Activated naive CD4-positive, alpha-beta T cell treated with anti-CD3 and anti-CD28 coated beads, Interleukin-2, amount 10 ng/mL, durations not matched to agents 5 hours and 36 hours (primary cell): ENCODE results near the gene SLFN12L. TPM values are rescaled to one million over a fixed set of nuclear protein-coding genes. Genes with fewer than 3 reads are reported as not detected.

ENCODE experiments used
- total RNA-seq, 2 experiments: library from RNA; stranded (reverse); gene quantifications; one replicate each; pipeline ENCODE4 v1.2.3, GENCODE V29; 2021

Gene SLFN12L
- total RNA-seq: 10 to 100 TPM; 95.3 to 99.0 TPM

GRCh38 chr17:35537601-35538141 lies at the start of gene SLFN12L:
Gene SLFN12L (minus strand): TSS chr17:35537678. CDS start chr17:35522364, 15,314 bp downstream.

GRCh38 chr17:35578197-35578928 lies 40.9 kb upstream of the SLFN12L start, which contains the start of gene PEX12:
Gene PEX12 (minus strand): TSS chr17:35578571. CDS start chr17:35578021, 550 bp downstream.

GRCh38 chr17:35560703-35561102 lies 23.2 kb upstream of the SLFN12L start, which contains the start of gene SLFN14:
Gene SLFN14 (minus strand): TSS chr17:35560819. CDS start chr17:35558062, 2,757 bp downstream.

GRCh38 chr17:35448214-35448898 lies 89.1 kb downstream of the SLFN12L start, which contains the start of gene SLFN13:
Gene SLFN13 (minus strand): TSS chr17:35448766. CDS start chr17:35445680, 3,086 bp downstream.

GRCh38 chr17:35432176-35433074 lies 105.1 kb downstream of the SLFN12L start, which contains the start of gene SLFN12:
Gene SLFN12 (minus strand): TSS chr17:35432500. CDS start chr17:35423028, 9,472 bp downstream.

Other genes with a start within 250 kb of the SLFN12L start
- 10 to 100 TPM; 45.3 to 52.3 TPM for gene SLFN11, start 164.1 kb downstream of the SLFN12L start, total RNA-seq
- gene SLFN12, start 105.2 kb downstream of the SLFN12L start, total RNA-seq: 10 to 100 TPM; 12.9 to 13.6 TPM
- gene SLFN13, start 88.9 kb downstream of the SLFN12L start, total RNA-seq: 10 to 100 TPM; 66.9 to 69.4 TPM
- not detected for gene SLFN14, start 23.1 kb upstream of the SLFN12L start, total RNA-seq
- gene PEX12, start 40.9 kb upstream of the SLFN12L start, total RNA-seq: 1 to 10 TPM; 3.2 to 3.4 TPM
- gene AP2B1, start 49.6 kb upstream of the SLFN12L start, total RNA-seq: 100 to 1,000 TPM; 133 to 135 TPM
- gene RASL10B, start 194.0 kb upstream of the SLFN12L start, total RNA-seq: under 1 TPM in 1 of 2 experiments, not detected in 1; 0.39 TPM
- gene GAS2L2, start 215.6 kb upstream of the SLFN12L start, total RNA-seq: not detected
- gene C17orf50, start 223.2 kb upstream of the SLFN12L start, total RNA-seq: not detected